T-helper 1 cell (primary cell): ENCODE measurements around the gene SLC6A17.
A peak's percentile ranks its signal among the peaks of the same experiment; 100 is the strongest.

ENCODE experiments used
- DNase-seq, 5 donors: peaks; one replicate each; pipeline ENCODE4 v3.0.0-alpha.2; 2012 to 2020
- total RNA-seq, 4 donors: gene quantifications; one replicate each; lab custom pipeline; 2026; lab: John Stamatoyannopoulos, UW

The SLC6A17 gene
- total RNA-seq, result 0 reads per million in 4 donors

- DNase-seq, result no peak
These were observed at the start of gene SLC6A17 for GRCh38 chr1:110150330-110151174. SLC6A17 (plus strand) TSS chr1:110150494; CDS start chr1:110166930, 16,436 bp downstream.

GRCh38 chr1:110102081-110102480, 48.2 kb upstream of the SLC6A17 start:
- no peak for DNase-seq

GRCh38 chr1:110106013-110106941, 44.0 kb upstream of the SLC6A17 start:
- peak in 4 of 5 donors; percentile 30 to 58 (median 38) for DNase-seq

- no peak for DNase-seq
These were observed 42.3 kb upstream of the SLC6A17 start for GRCh38 chr1:110107867-110108469.

- DNase-seq, result no peak
These were observed 39.2 kb upstream of the SLC6A17 start for GRCh38 chr1:110111081-110111480.

GRCh38 chr1:110112143-110112542, 38.2 kb upstream of the SLC6A17 start, which contains the start of gene UBL4B:
UBL4B (plus strand) TSS chr1:110112443; CDS start chr1:110112535, 92 bp downstream.
- no peak for DNase-seq

- DNase-seq, result no peak
These were observed 37.6 kb upstream of the SLC6A17 start for GRCh38 chr1:110112656-110113055.

- DNase-seq, result no peak
These were observed 36.7 kb upstream of the SLC6A17 start for GRCh38 chr1:110113551-110113950.

- DNase-seq, result no peak
These were observed 36.1 kb upstream of the SLC6A17 start for GRCh38 chr1:110114173-110114572.

- DNase-seq, result no peak
These were observed 35.5 kb upstream of the SLC6A17 start for GRCh38 chr1:110114784-110115183.

- DNase-seq, result no peak
These were observed 31.5 kb upstream of the SLC6A17 start for GRCh38 chr1:110118636-110119396.

GRCh38 chr1:110119843-110120242, 30.5 kb upstream of the SLC6A17 start:
- no peak for DNase-seq

- DNase-seq, result no peak
These were observed 29.2 kb upstream of the SLC6A17 start for GRCh38 chr1:110120960-110121561.

- no peak for DNase-seq
These were observed 27.1 kb upstream of the SLC6A17 start for GRCh38 chr1:110123224-110123623.

GRCh38 chr1:110125810-110126209, 24.5 kb upstream of the SLC6A17 start:
- no peak for DNase-seq

GRCh38 chr1:110130113-110130591, 20.1 kb upstream of the SLC6A17 start:
- no peak for DNase-seq

- no peak for DNase-seq
These were observed 19.3 kb upstream of the SLC6A17 start for GRCh38 chr1:110130989-110131388.

GRCh38 chr1:110132682-110133081, 17.6 kb upstream of the SLC6A17 start:
- DNase-seq, result no peak

GRCh38 chr1:110133436-110133835, 16.9 kb upstream of the SLC6A17 start:
- no peak for DNase-seq

- DNase-seq, result no peak
These were observed 16.2 kb upstream of the SLC6A17 start for GRCh38 chr1:110134050-110134595.

- no peak for DNase-seq
These were observed 15.0 kb upstream of the SLC6A17 start for GRCh38 chr1:110135246-110135645.
